Esophagus muscularis mucosa (tissue), 4 donors: ENCODE results near the gene L1CAM. TPM values are rescaled to one million over a fixed set of nuclear protein-coding genes. Genes with fewer than 3 reads are reported as not detected.

Experiments used
- DNase-seq: peaks from one replicate; pipeline ENCODE4 v3.0.0-alpha.2; 2017; ENCODE audit errors: extremely low spot score
- H3K27ac ChIP-seq, 4 donors: fragments of 200-600 bp; sonication (generic); replicated peaks in 1 of 4; 1 replicate in 3 of 4; 2 replicates in 1 of 4; pipeline ENCODE4 v1.5.1; 2016 to 2019; ENCODE audit warnings: mild to moderate bottlenecking in 1 of 4
- H3K27me3 ChIP-seq, 4 donors: fragments of 200-600 bp; sonication (generic); one replicate each; pipeline versions ENCODE4 v1.5.1 to v1.6.0; 2016 to 2019
- H3K36me3 ChIP-seq, 4 donors: fragments of 200-600 bp; sonication (generic); one replicate each; pipeline ENCODE4 v1.5.1; 2016 to 2019
- H3K4me1 ChIP-seq, 4 donors: fragments of 200-600 bp; sonication (generic); one replicate each; pipeline ENCODE4 v1.5.1; 2016 to 2019
- H3K4me3 ChIP-seq, 4 donors: fragments of 200-600 bp; sonication (generic); 1 replicate in 2 of 4; 2 replicates in 2 of 4; pipeline ENCODE4 v1.5.1; 2016 to 2019; ENCODE audit warnings: mild to moderate bottlenecking in 4 of 4, moderate library complexity in 1 of 4
- H3K9me3 ChIP-seq, 4 donors: fragments of 200-600 bp; sonication (generic); 1 replicate in 3 of 4; 2 replicates in 1 of 4; pipeline ENCODE4 v1.5.1; 2016 to 2019
- CTCF ChIP-seq, 3 experiments: fragments of 200-600 bp in 2 of 3; fragments of 450-650 bp in 1 of 3; sonication (generic) in 2 of 3; IDR thresholded peaks; one replicate each; pipeline ENCODE4 v1.5.1; 2017 to 2019; ENCODE audit warnings: antibody characterized with exemption in 3 of 3, mild to moderate bottlenecking in 2 of 3, moderate library complexity in 1 of 3
- EP300 ChIP-seq: sonication (generic); formaldehyde crosslinking; IDR thresholded peaks from one replicate; pipeline ENCODE4 v1.6.1; 2017; ENCODE audit warnings: antibody characterized with exemption
- POLR2A ChIP-seq: fragments of 450-650 bp; IDR thresholded peaks from one replicate; pipeline ENCODE4 v1.6.1; 2017; ENCODE audit warnings: antibody characterized with exemption, moderate library complexity, mild to moderate bottlenecking, low read depth
- POLR2AphosphoS5 ChIP-seq, 2 donors: sonication (generic); formaldehyde crosslinking; IDR thresholded peaks; one replicate each; pipeline ENCODE4 v1.6.1; 2017; ENCODE audit warnings: antibody characterized with exemption in 2 of 2
- WGBS: methylation state at CpG from one replicate; pipeline ENCODE4 v1.1.5; 2018; 5-methylcytosine and 5-hydroxymethylcytosine counted together
- intact Hi-C: fragments of 100-400 bp; cut with DNase I; formaldehyde crosslinking; loops from one replicate; pipeline ENCODE4 v1.15.1; 2023
- total RNA-seq, 4 donors: library from RNA; depleted of rRNA; stranded (reverse); fragments of >200 nt; gene quantifications; one replicate each; pipeline versions ENCODE4 v1.1.0 to v1.2.1, GENCODE V29; 2016

Gene L1CAM
- total RNA-seq, 4 donors from 2014 or later = 22.4 to 47.9 (median 30.0) TPM

DNA sequence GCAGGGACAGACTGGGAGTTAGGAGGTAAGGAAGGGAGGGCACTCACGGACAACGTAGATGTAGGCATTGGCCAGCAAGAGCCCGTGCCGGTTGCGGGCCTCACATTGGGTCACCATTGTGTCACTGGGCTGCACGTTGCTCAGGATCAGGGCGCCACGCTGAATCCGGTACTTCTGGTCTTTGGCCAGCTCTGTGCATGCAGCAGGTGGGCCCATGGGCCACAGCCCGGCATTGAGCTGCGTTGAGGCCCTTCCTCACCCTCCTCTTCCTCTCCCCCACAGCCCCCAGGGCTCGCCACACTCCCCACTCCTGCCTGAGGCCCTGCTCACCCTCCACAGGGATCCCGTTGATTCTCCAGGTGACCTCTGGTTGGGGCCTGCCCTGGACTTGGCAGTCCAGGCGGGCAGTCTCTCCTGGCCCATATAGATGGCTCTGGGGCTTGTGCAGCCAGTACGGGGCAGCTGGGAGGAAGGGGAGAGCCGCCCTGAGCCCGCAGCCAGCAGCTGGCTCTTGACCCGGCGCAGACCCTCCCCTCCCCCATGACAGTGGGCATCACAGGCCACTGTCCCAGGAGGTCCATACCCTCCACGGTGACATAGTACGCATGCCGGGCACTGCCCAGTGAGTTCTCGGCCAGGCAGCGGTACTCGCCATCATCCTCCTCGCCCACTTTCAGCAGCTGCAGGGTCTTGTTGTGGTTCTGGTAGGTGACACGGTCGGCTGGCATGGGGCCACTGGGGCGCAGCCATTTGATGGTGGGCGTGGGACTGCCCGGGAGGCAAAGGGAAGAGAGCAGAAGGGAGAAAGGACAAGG is 16.3 kb downstream of the L1CAM start:
- intact Hi-C loops = no loop called here
- 91% methylated on average over 13 of the region's 31 CpGs for WGBS

DNA sequence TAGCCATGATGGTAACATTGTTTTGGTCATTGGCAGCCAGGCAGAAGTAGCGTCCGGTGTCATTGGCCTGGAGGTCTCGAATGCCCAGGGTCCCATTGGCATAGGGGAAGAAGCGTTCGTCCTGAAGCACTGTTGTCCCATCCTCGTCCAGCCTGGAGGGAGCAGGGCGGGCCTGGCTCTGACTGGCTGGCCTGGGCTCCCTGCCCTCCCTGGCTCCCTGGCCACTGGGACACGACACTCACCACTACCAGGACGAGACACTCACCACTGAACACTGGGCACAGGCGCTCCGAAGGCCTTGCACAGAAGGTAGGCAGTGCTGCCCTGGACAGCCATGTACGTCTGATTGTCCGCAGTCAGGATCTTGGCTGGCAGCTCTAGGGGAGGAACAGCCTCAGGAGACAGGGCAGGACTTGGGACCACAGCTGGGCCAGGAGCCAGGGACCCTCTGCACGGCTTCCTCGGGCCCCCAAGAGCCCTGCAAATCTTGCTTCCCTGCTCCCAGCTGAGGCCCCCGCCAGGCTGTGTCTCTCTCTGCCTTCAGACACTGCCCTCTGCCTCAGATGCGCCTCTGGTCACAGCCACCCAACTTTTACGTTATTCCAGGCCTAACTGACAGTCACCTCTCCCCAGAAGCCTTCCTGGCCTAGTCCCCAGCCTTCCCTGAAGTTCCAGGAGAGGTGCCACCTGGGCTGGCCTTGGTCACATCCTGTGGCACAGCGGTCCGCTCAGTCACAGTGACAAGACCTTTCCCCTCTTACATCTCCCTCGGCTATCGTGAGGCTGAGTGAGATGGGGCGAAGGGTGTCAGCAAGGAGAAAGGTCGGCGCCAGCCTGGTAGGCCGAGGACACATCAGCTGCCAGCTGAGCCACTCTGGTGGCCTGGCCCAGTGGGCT is 17.1 kb downstream of the L1CAM start:
- no peak for TF ChIP-seq POLR2A
- TF ChIP-seq CTCF (IDR thresholded peaks at IDR 0.05) = no peak
- TF ChIP-seq POLR2AphosphoS5 (IDR thresholded peaks at IDR 0.05) = no peak
- no peak for TF ChIP-seq EP300
- H3K27ac ChIP-seq = no peak overlapping the region
- DNase-seq = no peak
- no peaks in the 10 kb centered on the region for H3K4me1 ChIP-seq
- peaks cover 0 to 8% (median 0%) of the 10 kb centered on the region in 4 donors for H3K36me3 ChIP-seq
- intact Hi-C loops = no loop called here
- peaks cover 0 to 15% (median 0%) of the 10 kb centered on the region in 4 donors for H3K27me3 ChIP-seq
- WGBS = 84% methylated on average over 13 of the region's 26 CpGs
- H3K4me3 ChIP-seq = no peak overlapping the region
- no peaks in the 10 kb centered on the region for H3K9me3 ChIP-seq

More for the DNA sequence above, 16.3 kb downstream of the L1CAM start:
- Histone ChIP-seq H3K27ac (no peak overlapping the region), H3K36me3 (peaks cover 0 to 8% (median 0%) of the 10 kb centered on the region in 4 donors), H3K4me1 (no peaks in the 10 kb centered on the region), H3K9me3 (no peaks in the 10 kb centered on the region), H3K27me3 (peaks cover 0 to 15% (median 0%) of the 10 kb centered on the region in 4 donors), H3K4me3 (no peak overlapping the region)
- no peak for TF ChIP-seq EP300
- no peak for TF ChIP-seq POLR2A
- TF ChIP-seq CTCF (IDR thresholded peaks at IDR 0.05) = no peak
- TF ChIP-seq POLR2AphosphoS5 (IDR thresholded peaks at IDR 0.05) = no peak
- DNase-seq = no peak

GRCh38 chrX:153867671-153868070 is 18.3 kb downstream of the L1CAM start:
- WGBS = 92% methylated on average over 13 of the region's 13 CpGs
- Histone ChIP-seq H3K27me3 (peaks cover 0 to 15% (median 0%) of the 10 kb centered on the region in 4 donors), H3K4me1 (no peaks in the 10 kb centered on the region), H3K27ac (no peak overlapping the region), H3K4me3 (no peak overlapping the region), H3K36me3 (peaks cover 0 to 8% (median 0%) of the 10 kb centered on the region in 4 donors), H3K9me3 (no peaks in the 10 kb centered on the region)
- no peak for TF ChIP-seq EP300
- no peak for TF ChIP-seq POLR2AphosphoS5 (IDR thresholded peaks at IDR 0.05)
- no peak for TF ChIP-seq POLR2A
- TF ChIP-seq CTCF (IDR thresholded peaks at IDR 0.05) = no peak
- intact Hi-C loops = no loop called here
- no peak for DNase-seq

- intact Hi-C loops = no loop called here
- peaks cover 0 to 15% (median 0%) of the 10 kb centered on the region in 4 donors for H3K27me3 ChIP-seq
- H3K36me3 ChIP-seq = peaks cover 0 to 8% (median 0%) of the 10 kb centered on the region in 4 donors
- DNase-seq = no peak
- TF ChIP-seq POLR2A (no peak), CTCF (IDR thresholded peaks at IDR 0.05) (no peak), POLR2AphosphoS5 (IDR thresholded peaks at IDR 0.05) (no peak), EP300 (no peak)
- WGBS = 89% methylated on average over 5 of the region's 9 CpGs
- H3K4me3 ChIP-seq = no peak overlapping the region
- H3K9me3 ChIP-seq = no peaks in the 10 kb centered on the region
- H3K27ac ChIP-seq = no peak overlapping the region
- no peaks in the 10 kb centered on the region for H3K4me1 ChIP-seq
Observed at GRCh38 chrX:153867139-153867538, 18.8 kb downstream of the L1CAM start.
